SK-N-SH (cell line): ENCODE measurements around the gene ORC1. TPM values are rescaled to one million over a fixed set of nuclear protein-coding genes. Genes with fewer than 3 reads are reported as not detected.

Source experiments
- CTCF ChIA-PET: fragments of 300-600, 350-600 bp; formaldehyde crosslinking; extraction: SDS; loops from one replicate; lab custom pipeline; 2021; lab: Yijun Ruan, JAX
- POLR2A ChIA-PET: fragments of 350-600 bp; sonication (Branson Sonifier 250); formaldehyde crosslinking; extraction: SDS; loops from one replicate; lab custom pipeline; 2020; ENCODE audit warnings: antibody characterized with exemption, inconsistent platforms; lab: Yijun Ruan, JAX
- DNase-seq: peaks from one replicate; pipeline ENCODE4 v3.0.0; 2012
- H2AFZ ChIP-seq: fragments of 200-600 bp; sonication (generic); 2 replicates; pipeline ENCODE4 v1.8.1; 2016; ENCODE audit warnings: antibody characterized with exemption, mild to moderate bottlenecking, low read depth
- H3F3A ChIP-seq: fragments of 200-600 bp; sonication (generic); replicated peaks from 2 replicates; pipeline ENCODE3; 2016; ENCODE audit warnings: antibody characterized with exemption, mild to moderate bottlenecking; ENCODE audit not compliant: insufficient read depth
- H3K27ac ChIP-seq, 2 experiments: fragments of 200-500 bp in 1 of 2; fragments of 200-600 bp in 1 of 2; sonication (Bioruptor generic) in 1 of 2; sonication (generic), shearing (Covaris generic) in 1 of 2; 2 replicates each; pipeline versions ENCODE4 v1.5.1 to v1.6.1; 2014 to 2016; ENCODE audit warnings: low read depth in 2 of 2, inconsistent platforms in 1 of 2, low read length in 1 of 2, mild to moderate bottlenecking in 1 of 2, mixed read lengths in 1 of 2
- H3K27me3 ChIP-seq: fragments of 200-600 bp; sonication (generic), shearing (Covaris generic); 2 replicates; pipeline ENCODE4 v1.6.1; 2016; ENCODE audit warnings: mixed run types; ENCODE audit not compliant: insufficient read depth
- H3K36me3 ChIP-seq, 2 experiments: fragments of 200-500 bp in 1 of 2; fragments of 200-600 bp in 1 of 2; sonication (Bioruptor generic) in 1 of 2; sonication (generic) in 1 of 2; replicated peaks in 1 of 2; 2 replicates each; pipeline versions ENCODE3 to v1.5.1; 2014 to 2016; ENCODE audit warnings: low read length in 1 of 2, mild to moderate bottlenecking in 1 of 2; ENCODE audit not compliant: insufficient read depth in 2 of 2, control insufficient read depth in 1 of 2
- H3K4me1 ChIP-seq, 2 experiments: fragments of 200-500 bp in 1 of 2; fragments of 200-600 bp in 1 of 2; sonication (Bioruptor generic) in 1 of 2; sonication (generic), shearing (Covaris generic) in 1 of 2; 2 replicates each; pipeline versions ENCODE4 v1.5.1 to v1.6.1; 2014 to 2016; ENCODE audit warnings: low read depth in 1 of 2, low read length in 1 of 2, mixed run types in 1 of 2; ENCODE audit not compliant: insufficient read depth in 2 of 2, control insufficient read depth in 1 of 2
- H3K4me2 ChIP-seq: fragments of 200-600 bp; sonication (generic), shearing (Covaris generic); 2 replicates; pipeline ENCODE4 v1.6.1; 2017; ENCODE audit warnings: mixed run types
- H3K4me3 ChIP-seq, 2 experiments: fragments of 200-500 bp in 1 of 2; fragments of 200-600 bp in 1 of 2; sonication (Bioruptor generic) in 1 of 2; sonication (generic), shearing (Covaris generic) in 1 of 2; 2 replicates each; pipeline versions ENCODE4 v1.5.1 to v1.8.1; 2014 to 2016; ENCODE audit warnings: low read depth in 2 of 2, inconsistent platforms in 1 of 2, low read length in 1 of 2, mild to moderate bottlenecking in 1 of 2, mixed read lengths in 1 of 2, moderate library complexity in 1 of 2
- H3K79me2 ChIP-seq: fragments of 200-600 bp; sonication (generic); 2 replicates; pipeline ENCODE4 v1.8.1; 2017; ENCODE audit warnings: mild to moderate bottlenecking; ENCODE audit not compliant: insufficient read depth
- H3K9ac ChIP-seq: fragments of 200-600 bp; sonication (generic); 2 replicates; pipeline ENCODE4 v1.6.1; 2017; ENCODE audit warnings: mixed run types
- H3K9me2 ChIP-seq: fragments of 200-600 bp; sonication (generic); 2 replicates; pipeline ENCODE4 v1.6.1; 2017; ENCODE audit warnings: mixed run types
- H3K9me3 ChIP-seq: fragments of 200-600 bp; sonication (generic); 2 replicates; pipeline ENCODE4 v1.6.1; 2017; ENCODE audit warnings: mixed run types, mild to moderate bottlenecking, moderate library complexity
- H4K20me1 ChIP-seq: fragments of 200-600 bp; sonication (generic); 2 replicates; pipeline ENCODE4 v1.6.1; 2017; ENCODE audit warnings: mild to moderate bottlenecking, mixed run types; ENCODE audit not compliant: insufficient read depth
- CHD2 ChIP-seq: fragments of 150-350 bp; IDR thresholded peaks from 2 replicates; pipeline ENCODE4 v1.6.1; 2018; ENCODE audit warnings: low read length; ENCODE audit not compliant: partially characterized antibody
- ELF1 ChIP-seq: IDR thresholded peaks from 2 replicates; pipeline ENCODE4 v1.4.0; 2012
- EZH2phosphoT487 ChIP-seq: fragments of 200-600 bp; sonication (generic); IDR thresholded peaks from 2 replicates; pipeline ENCODE4 v1.6.1; 2017; ENCODE audit warnings: low read depth, mixed run types, mild to moderate bottlenecking, antibody characterized with exemption, moderate library complexity, borderline replicate concordance
- GABPA ChIP-seq: IDR thresholded peaks from 2 replicates; pipeline ENCODE4 v1.4.0; 2012; ENCODE audit warnings: low read depth, mild to moderate bottlenecking
- MXI1 ChIP-seq: IDR thresholded peaks from 2 replicates; pipeline ENCODE4 v1.6.1; 2012; ENCODE audit warnings: mild to moderate bottlenecking, low read depth, low read length, improper control_type of control experiment
- NFIC ChIP-seq: IDR thresholded peaks from 2 replicates; pipeline ENCODE4 v1.4.0; 2012; ENCODE audit warnings: borderline replicate concordance
- WGBS: methylation state at CpG from one replicate; pipeline ENCODE4 v1.1.6; 2017; ENCODE audit warnings: low lambda C conversion rate; 5-methylcytosine and 5-hydroxymethylcytosine counted together
- polyA plus RNA-seq, 3 experiments: library from polyadenylated mRNA; depleted of rRNA; stranded (reverse); fragments of >200 nt; gene quantifications; 2 replicates each; pipeline ENCODE4 v1.2.3, GENCODE V29; 2012
- TF ChIP-seq, protein P1 (sequence below): IDR thresholded peaks from 2 replicates; pipeline ENCODE4 v1.4.0; 2012; ENCODE audit warnings: low read depth, borderline replicate concordance
- TF ChIP-seq, protein P2 (sequence below): fragments of 200-600 bp; sonication (generic); IDR thresholded peaks from 2 replicates; pipeline ENCODE4 v1.6.1; 2017; ENCODE audit warnings: antibody characterized with exemption, mild to moderate bottlenecking, moderate library complexity
- TF ChIP-seq, protein P3 (sequence below): fragments of 150-350 bp; IDR thresholded peaks from 2 replicates; pipeline ENCODE4 v1.6.1; 2017; ENCODE audit warnings: antibody characterized with exemption, low read length, low read depth, borderline replicate concordance

ORC1 gene
- polyA plus RNA-seq, 1 of the 3 experiments (the other 2 are of a cell fraction), result 5.2 TPM

DNA sequence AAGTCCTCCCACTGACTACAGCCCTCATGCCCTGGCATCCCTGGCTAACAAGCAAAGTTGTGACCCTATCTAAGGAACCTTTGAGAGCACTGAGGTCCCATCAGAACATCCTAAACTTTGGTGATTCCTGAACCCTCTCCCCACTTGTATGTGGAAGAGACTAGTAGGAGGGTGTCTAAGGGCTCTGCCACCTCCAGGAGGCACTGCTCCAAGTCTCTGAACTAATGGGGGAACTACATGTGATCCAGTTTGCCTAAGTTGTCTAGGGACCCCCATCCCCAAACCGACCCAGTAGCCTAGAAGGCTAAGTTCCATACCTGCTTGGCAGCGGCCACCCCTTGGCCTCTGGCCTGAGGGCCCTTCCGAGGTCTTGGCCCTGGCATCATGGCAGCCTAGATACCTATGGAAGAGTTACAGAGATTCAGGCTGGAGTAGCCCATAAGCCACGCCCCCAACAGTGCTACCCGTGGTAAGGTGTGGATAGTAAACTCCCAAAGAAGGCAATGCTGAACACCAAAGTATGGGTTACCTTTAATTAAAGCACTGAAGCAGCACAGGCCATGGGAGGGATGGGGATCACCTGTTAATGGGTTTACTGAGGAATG lies 39.9 kb downstream of the ORC1 start (continued):
- TF ChIP-seq, protein P1, sequence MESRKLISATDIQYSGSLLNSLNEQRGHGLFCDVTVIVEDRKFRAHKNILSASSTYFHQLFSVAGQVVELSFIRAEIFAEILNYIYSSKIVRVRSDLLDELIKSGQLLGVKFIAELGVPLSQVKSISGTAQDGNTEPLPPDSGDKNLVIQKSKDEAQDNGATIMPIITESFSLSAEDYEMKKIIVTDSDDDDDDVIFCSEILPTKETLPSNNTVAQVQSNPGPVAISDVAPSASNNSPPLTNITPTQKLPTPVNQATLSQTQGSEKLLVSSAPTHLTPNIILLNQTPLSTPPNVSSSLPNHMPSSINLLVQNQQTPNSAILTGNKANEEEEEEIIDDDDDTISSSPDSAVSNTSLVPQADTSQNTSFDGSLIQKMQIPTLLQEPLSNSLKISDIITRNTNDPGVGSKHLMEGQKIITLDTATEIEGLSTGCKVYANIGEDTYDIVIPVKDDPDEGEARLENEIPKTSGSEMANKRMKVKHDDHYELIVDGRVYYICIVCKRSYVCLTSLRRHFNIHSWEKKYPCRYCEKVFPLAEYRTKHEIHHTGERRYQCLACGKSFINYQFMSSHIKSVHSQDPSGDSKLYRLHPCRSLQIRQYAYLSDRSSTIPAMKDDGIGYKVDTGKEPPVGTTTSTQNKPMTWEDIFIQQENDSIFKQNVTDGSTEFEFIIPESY, result no peak
- TF ChIP-seq ELF1 (no peak), EZH2phosphoT487 (no peak)
- TF ChIP-seq, protein P2, sequence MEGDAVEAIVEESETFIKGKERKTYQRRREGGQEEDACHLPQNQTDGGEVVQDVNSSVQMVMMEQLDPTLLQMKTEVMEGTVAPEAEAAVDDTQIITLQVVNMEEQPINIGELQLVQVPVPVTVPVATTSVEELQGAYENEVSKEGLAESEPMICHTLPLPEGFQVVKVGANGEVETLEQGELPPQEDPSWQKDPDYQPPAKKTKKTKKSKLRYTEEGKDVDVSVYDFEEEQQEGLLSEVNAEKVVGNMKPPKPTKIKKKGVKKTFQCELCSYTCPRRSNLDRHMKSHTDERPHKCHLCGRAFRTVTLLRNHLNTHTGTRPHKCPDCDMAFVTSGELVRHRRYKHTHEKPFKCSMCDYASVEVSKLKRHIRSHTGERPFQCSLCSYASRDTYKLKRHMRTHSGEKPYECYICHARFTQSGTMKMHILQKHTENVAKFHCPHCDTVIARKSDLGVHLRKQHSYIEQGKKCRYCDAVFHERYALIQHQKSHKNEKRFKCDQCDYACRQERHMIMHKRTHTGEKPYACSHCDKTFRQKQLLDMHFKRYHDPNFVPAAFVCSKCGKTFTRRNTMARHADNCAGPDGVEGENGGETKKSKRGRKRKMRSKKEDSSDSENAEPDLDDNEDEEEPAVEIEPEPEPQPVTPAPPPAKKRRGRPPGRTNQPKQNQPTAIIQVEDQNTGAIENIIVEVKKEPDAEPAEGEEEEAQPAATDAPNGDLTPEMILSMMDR, result no peak
- TF ChIP-seq, protein P3, sequence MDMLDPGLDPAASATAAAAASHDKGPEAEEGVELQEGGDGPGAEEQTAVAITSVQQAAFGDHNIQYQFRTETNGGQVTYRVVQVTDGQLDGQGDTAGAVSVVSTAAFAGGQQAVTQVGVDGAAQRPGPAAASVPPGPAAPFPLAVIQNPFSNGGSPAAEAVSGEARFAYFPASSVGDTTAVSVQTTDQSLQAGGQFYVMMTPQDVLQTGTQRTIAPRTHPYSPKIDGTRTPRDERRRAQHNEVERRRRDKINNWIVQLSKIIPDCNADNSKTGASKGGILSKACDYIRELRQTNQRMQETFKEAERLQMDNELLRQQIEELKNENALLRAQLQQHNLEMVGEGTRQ, result no peak

DNA sequence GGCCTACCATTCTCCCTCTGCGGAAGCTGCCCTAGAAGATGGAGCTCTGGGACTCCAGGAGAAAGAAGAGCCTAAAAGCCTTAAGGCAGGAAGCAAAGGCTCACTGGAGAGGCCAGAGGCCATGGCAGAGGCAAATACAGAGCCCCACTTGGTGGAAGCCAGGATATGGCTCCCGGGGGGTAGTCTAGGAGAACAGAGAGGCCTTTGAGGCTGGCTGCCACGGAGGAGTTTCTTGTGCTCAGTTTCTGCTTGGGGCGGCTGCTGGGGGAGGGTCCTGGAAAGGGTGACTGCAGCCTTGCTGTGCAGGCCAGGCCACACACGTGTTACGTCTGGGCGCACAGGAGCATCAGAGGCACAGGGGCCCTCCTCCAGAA lies 43.6 kb downstream of the ORC1 start:
- WGBS, result 88% methylated on average over 4 of the region's 7 CpGs
- Histone ChIP-seq H3F3A (no peaks in the 10 kb centered on the region), H2AFZ (no peak overlapping the region)
- TF ChIP-seq GABPA (no peak), NFIC (no peak), CHD2 (no peak), MXI1 (no peak)
- TF ChIP-seq, protein P3, result no peak
- TF ChIP-seq, all 33 proteins: peak for 0
- Histone ChIP-seq H3K4me2 (no peak overlapping the region), H3K27me3 (no peaks in the 10 kb centered on the region), H3K36me3 (peaks cover 16 to 75% of the 10 kb centered on the region in 2 experiments), H3K27ac (no peak overlapping the region), H4K20me1 (peaks cover 7% of the 10 kb centered on the region; the same call in 1 of the 2 replicates), H3K4me3 (no peak overlapping the region), H3K9me3 (no peaks in the 10 kb centered on the region), H3K9ac (no peak overlapping the region), H3K9me2 (no peaks in the 10 kb centered on the region), H3K4me1 (peaks cover 0 to 13% of the 10 kb centered on the region in 2 experiments; a peak in 3 of 4 replicates), H3K79me2 (peaks cover 41% of the 10 kb centered on the region)
- CTCF ChIA-PET, result interaction anchor here (0.6 to 2.7 kb wide), 3 partner anchors 10 to 230 kb away, joined by 3 to 12 read pairs (median 9); no protein-coding TSS in a partner anchor
- no peak for DNase-seq
- POLR2A ChIA-PET, result no interaction called here
